NCI-H510A (cell line): ENCODE data around the gene AADACL3.

ENCODE experiments used
- DNase-seq: peaks from one replicate; lab custom pipeline; 2025; lab: John Stamatoyannopoulos, UW

Gene AADACL3

GRCh38 chr1:12769031-12769430 is 53.1 kb downstream of the AADACL3 start:
- DNase-seq: no peak

GRCh38 chr1:12769976-12770505 is 54.1 kb downstream of the AADACL3 start:
- no peak for DNase-seq

- DNase-seq: no peak
Measured at GRCh38 chr1:12770620-12771019, 54.7 kb downstream of the AADACL3 start.

- DNase-seq: no peak
Measured at GRCh38 chr1:12771186-12771585, 55.3 kb downstream of the AADACL3 start.

GRCh38 chr1:12772520-12772919 is 56.6 kb downstream of the AADACL3 start:
- DNase-seq: no peak

- DNase-seq: no peak
Measured at GRCh38 chr1:12773438-12773837, 57.5 kb downstream of the AADACL3 start, which contains the start of gene PRAMEF12. Gene PRAMEF12, plus strand, starts transcription at chr1:12773738. Its CDS starts 1,130 bp downstream, at chr1:12774868.

- no peak for DNase-seq
Measured at GRCh38 chr1:12774801-12775345, 59.0 kb downstream of the AADACL3 start.

- no peak for DNase-seq
Measured at GRCh38 chr1:12775443-12775842, 59.5 kb downstream of the AADACL3 start.

- no peak for DNase-seq
Measured at GRCh38 chr1:12776801-12777557, 61.1 kb downstream of the AADACL3 start.
